HG03432 (cell line): ENCODE data around the gene TEKTIP1.
"Not testable (repeated sequence)": the region's sequence is repeated elsewhere in the genome, so short reads cannot be mapped to it uniquely, and the experiment has no call there.

ENCODE experiments used
- ATAC-seq: cut with Tn5 transposase; IDR thresholded peaks from one replicate; pipeline ENCODE4 v1.9.1; 2021; ENCODE audit warnings: mild to moderate bottlenecking, moderate library complexity; ENCODE audit not compliant: unreplicated experiment

Gene TEKTIP1

GRCh38 chr19:3581792-3582191, 42.8 kb downstream of the TEKTIP1 start:
- not testable (repeated sequence) for ATAC-seq

- ATAC-seq = not testable (repeated sequence)
Measured at GRCh38 chr19:3584036-3584802, 45.2 kb downstream of the TEKTIP1 start.

GRCh38 chr19:3585301-3586126, 46.5 kb downstream of the TEKTIP1 start, which contains the start of gene GIPC3:
GIPC3 (plus strand) TSS chr19:3585478; CDS start chr19:3585598, 120 bp downstream.
- ATAC-seq = no peak

GRCh38 chr19:3586127-3586626, 47.2 kb downstream of the TEKTIP1 start:
- ATAC-seq = no peak

GRCh38 chr19:3586707-3587346, 47.9 kb downstream of the TEKTIP1 start:
- ATAC-seq = no peak

GRCh38 chr19:3589439-3589838, 50.5 kb downstream of the TEKTIP1 start:
- no peak for ATAC-seq

- ATAC-seq = no peak
Measured at GRCh38 chr19:3589949-3590348, 51.0 kb downstream of the TEKTIP1 start.

- no peak for ATAC-seq
Measured at GRCh38 chr19:3590991-3591659, 52.2 kb downstream of the TEKTIP1 start.

- no peak for ATAC-seq
Measured at GRCh38 chr19:3591876-3592613, 53.1 kb downstream of the TEKTIP1 start.

GRCh38 chr19:3593156-3593555, 54.2 kb downstream of the TEKTIP1 start:
- ATAC-seq = no peak
